ENCODE data around the gene TNFSF13.

DNA sequence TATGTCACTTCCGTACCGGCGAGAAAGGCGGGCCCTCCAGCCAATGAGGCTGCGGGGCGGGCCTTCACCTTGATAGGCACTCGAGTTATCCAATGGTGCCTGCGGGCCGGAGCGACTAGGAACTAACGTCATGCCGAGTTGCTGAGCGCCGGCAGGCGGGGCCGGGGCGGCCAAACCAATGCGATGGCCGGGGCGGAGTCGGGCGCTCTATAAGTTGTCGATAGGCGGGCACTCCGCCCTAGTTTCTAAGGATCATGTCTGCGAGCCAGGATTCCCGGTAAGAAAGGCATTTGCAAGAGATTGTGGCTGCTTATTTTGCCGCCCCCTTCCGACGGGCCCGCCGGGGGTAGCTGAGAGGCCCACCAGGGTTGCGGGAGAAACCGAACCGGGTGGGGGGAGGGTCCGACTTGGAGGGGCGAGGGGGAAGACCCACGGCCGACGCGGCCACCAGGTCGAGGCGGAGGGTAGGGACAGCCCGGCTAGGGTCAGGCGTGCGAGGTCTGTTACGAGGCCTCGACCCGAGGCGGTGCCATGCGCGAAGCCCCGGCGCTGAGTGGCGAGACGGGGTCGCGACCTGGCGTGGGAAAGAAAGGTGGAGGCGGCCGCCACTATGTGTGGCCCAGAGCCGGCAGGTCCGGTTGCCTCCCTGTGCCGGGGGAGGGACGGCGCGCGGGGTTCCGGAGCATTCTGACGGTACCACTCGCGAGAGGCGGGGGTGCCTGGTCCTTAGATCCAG is 14.2 kb downstream of the TNFSF13 start:
- TF ChIP-seq CTCF (IDR thresholded peaks at IDR 0.05) (no peak), EZH2 (IDR thresholded peaks at IDR 0.05; ENCODE audit: borderline replicate concordance, insufficient read depth, low read depth, low read length, poor library complexity, severe bottlenecking) (no peak)
